Tibial nerve (tissue), 4 donors: ENCODE data around the gene PISD.

Experiments used
- CTCF ChIP-seq, 5 experiments: fragments of 200-600 bp in 3 of 5; fragments of 450-650 bp in 2 of 5; sonication (generic) in 3 of 5; IDR thresholded peaks; one replicate each; pipeline ENCODE4 v1.5.1; 2016 to 2019; ENCODE audit warnings: antibody characterized with exemption in 5 of 5, mild to moderate bottlenecking in 3 of 5, moderate library complexity in 2 of 5
- EP300 ChIP-seq, 2 donors: sonication (generic); formaldehyde crosslinking; IDR thresholded peaks; one replicate each; pipeline ENCODE4 v1.6.1; 2017; ENCODE audit warnings: antibody characterized with exemption in 2 of 2, mild to moderate bottlenecking in 1 of 2
- POLR2A ChIP-seq, 2 donors: fragments of 450-650 bp; IDR thresholded peaks; one replicate each; pipeline ENCODE4 v1.6.1; 2017; ENCODE audit warnings: antibody characterized with exemption in 2 of 2, mild to moderate bottlenecking in 2 of 2, moderate library complexity in 2 of 2

- TF ChIP-seq CTCF (IDR thresholded peaks at IDR 0.05), result no peak
- no peak for TF ChIP-seq EP300 (IDR thresholded peaks at IDR 0.05)
- TF ChIP-seq POLR2A (IDR thresholded peaks at IDR 0.05), result no peak
Observed at GRCh38 chr22:31614781-31615490, 47.1 kb downstream of the PISD start.
